Stimulated activated CD4-positive, alpha-beta T cell treated with anti-CD3 and anti-CD28 coated beads, Interleukin-1b, Interleukin-23, amount 100 ng/mL, for 1 hour (primary cell): ENCODE measurements around the gene ARID1A.
"Not testable (repeated sequence)": the region's sequence is repeated elsewhere in the genome, so short reads cannot be mapped to it uniquely, and the experiment has no call there.

ENCODE experiments used
- DNase-seq, 2 donors: peaks; one replicate each; pipeline ENCODE4 v3.0.0-alpha.2; 2020; ENCODE audit warnings: low read depth in 2 of 2

ARID1A gene

GRCh38 chr1:26695356-26696118, at the start of gene ARID1A:
ARID1A (plus strand) TSS chr1:26696015; CDS start chr1:26696404, 389 bp downstream.
- DNase-seq: peak; percentile 89 to 90

- no peak for DNase-seq
Observed at GRCh38 chr1:26664802-26665201, 31.0 kb upstream of the ARID1A start.

- DNase-seq: no peak
Observed at GRCh38 chr1:26666855-26667254, 29.0 kb upstream of the ARID1A start.

- DNase-seq: not testable (repeated sequence)
Observed at GRCh38 chr1:26668106-26668786, 27.6 kb upstream of the ARID1A start.

- DNase-seq: no peak
Observed at GRCh38 chr1:26677306-26678115, 18.3 kb upstream of the ARID1A start.

- no peak for DNase-seq
Observed at GRCh38 chr1:26684763-26685508, 10.9 kb upstream of the ARID1A start.

GRCh38 chr1:26686795-26687194, 9.0 kb upstream of the ARID1A start:
- no peak for DNase-seq

- DNase-seq: no peak
Observed at GRCh38 chr1:26689504-26689903, 6.3 kb upstream of the ARID1A start.

- DNase-seq: no peak
Observed at GRCh38 chr1:26690157-26690556, 5.7 kb upstream of the ARID1A start.

GRCh38 chr1:26690576-26691031, 5.2 kb upstream of the ARID1A start:
- no peak for DNase-seq

GRCh38 chr1:26692211-26692792, 3.5 kb upstream of the ARID1A start:
- peak; percentile 34 to 56 for DNase-seq

GRCh38 chr1:26692793-26693490, 2.9 kb upstream of the ARID1A start:
- DNase-seq: peak; percentile 62 to 64

GRCh38 chr1:26693599-26694572, 1.9 kb upstream of the ARID1A start:
- no peak for DNase-seq

GRCh38 chr1:26694638-26695355, 1.0 kb upstream of the ARID1A start:
- DNase-seq: no peak

- peak in 1 of 2 donors; percentile 8 for DNase-seq
Observed at GRCh38 chr1:26696119-26696653, 371 bp downstream of the ARID1A start.

GRCh38 chr1:26696654-26697430, 1.0 kb downstream of the ARID1A start:
- peak; percentile 36 to 59 for DNase-seq

- peak in 1 of 2 donors; percentile 16 for DNase-seq
Observed at GRCh38 chr1:26697431-26697977, 1.7 kb downstream of the ARID1A start.
